GM21390 (cell line): ENCODE measurements around the gene BAHCC1.

Experiments used
- ATAC-seq: cut with Tn5 transposase; IDR thresholded peaks from one replicate; pipeline ENCODE4 v1.9.1; 2021; ENCODE audit not compliant: unreplicated experiment

The BAHCC1 gene

GRCh38 chr17:81440051-81440471 lies 44.8 kb downstream of the BAHCC1 start:
- ATAC-seq, result no peak

DNA sequence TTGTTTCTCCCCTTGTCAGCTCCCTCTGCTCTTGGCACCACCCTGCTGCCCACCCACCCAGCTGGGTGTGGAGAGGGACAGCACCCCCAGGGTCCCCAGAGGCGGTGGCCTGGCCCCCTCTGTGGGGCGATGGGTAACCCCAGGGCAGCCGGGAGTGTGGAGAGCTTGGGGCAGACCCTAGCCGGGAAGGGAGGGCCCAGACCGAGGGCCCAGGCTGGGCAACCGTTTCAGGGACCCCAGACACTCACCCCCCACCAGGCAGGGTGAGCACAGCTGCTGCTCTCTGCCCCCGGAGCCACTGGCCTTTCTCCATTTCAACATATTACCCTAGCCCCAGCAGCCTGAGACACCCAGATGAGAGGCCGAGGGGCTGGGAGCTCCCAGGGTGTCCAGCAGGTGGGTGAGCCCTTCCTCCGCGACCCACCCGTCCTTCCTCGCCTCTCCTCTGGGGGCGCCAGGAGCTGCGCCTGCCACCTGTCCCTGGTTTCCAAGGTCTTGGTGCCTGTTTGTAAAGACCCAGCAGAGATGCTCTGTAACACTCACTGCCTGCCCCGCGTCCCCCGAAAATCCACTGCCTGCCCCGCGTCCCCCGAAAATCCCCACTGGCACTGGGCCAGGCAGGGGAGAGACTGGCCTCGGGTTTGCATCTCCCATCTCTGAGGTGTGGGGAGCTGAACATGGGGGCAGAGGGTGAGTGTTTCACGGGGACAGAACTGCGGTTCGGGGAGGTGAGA lies 45.4 kb downstream of the BAHCC1 start:
- ATAC-seq, result no peak

- no peak for ATAC-seq
Measured at GRCh38 chr17:81442791-81443190, 47.5 kb downstream of the BAHCC1 start.

- ATAC-seq, result no peak
Measured at GRCh38 chr17:81443269-81443668, 48.0 kb downstream of the BAHCC1 start.

DNA sequence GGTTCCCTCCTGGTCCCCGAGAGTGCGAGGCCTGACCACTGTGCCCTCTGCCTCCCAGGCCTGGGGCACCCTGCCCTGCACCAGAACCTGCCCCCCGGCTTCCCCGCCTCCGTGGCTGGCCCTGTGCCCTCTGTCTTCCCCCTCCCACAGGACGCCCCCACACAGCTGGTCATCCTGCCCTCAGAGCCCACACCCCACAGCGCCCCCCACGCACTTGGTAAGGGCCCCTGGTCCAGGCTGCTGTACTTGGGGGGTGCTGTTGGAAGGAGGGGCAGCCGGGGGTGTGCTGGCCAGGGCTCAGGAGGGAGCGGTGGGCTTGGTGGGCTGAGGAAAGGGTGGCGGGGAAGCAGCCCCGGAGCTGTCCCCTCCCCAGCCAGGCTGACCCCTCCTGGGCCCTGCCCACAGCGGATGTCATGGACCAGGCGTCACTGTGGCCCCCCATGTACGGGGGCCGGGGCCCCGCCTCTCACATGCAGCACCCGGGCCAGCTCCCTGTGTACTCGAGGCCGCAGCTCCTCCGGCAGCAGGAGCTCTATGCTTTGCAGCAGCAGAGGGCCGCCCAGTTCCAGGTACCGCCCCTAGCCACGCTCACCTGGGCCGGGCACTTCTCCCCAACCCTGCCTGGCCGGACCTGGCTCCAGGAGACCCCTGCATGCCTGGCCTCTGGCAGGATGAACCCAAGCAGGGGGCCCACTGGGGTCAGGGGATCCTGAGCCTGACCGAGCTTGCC lies 49.5 kb downstream of the BAHCC1 start:
- no peak for ATAC-seq

GRCh38 chr17:81445642-81446503 lies 50.6 kb downstream of the BAHCC1 start:
- ATAC-seq, result no peak

DNA sequence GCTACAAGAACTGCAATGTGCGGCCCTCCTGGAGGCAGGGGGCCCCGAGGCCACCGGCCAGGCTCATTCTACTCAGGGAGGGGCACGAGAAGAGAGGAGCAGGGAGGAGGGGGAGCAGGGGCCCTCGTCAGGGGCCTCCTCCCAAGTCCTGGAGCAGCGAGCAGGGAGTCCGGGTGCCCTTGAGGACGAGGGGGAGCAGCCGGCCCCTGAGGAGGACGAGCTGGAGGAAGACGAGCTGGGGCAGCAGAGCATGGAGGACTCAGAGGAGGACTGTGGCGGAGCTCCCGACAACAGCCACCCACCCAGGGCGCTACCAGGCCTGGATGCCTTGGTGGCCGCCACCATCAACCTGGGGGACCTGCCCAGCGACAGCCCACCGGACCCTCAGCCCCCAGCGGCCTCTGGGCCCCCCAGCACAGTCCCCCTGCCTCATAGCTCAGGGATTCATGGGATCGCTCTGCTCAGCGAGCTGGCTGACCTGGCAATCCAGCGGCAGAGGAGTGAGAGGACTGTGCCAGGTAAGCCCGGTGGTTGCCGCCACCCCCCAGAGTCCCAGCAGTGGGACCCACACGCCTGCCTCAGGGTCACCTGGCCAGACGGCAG lies 52.2 kb downstream of the BAHCC1 start:
- no peak for ATAC-seq

- no peak for ATAC-seq
Measured at GRCh38 chr17:81448442-81448841, 53.2 kb downstream of the BAHCC1 start.

DNA sequence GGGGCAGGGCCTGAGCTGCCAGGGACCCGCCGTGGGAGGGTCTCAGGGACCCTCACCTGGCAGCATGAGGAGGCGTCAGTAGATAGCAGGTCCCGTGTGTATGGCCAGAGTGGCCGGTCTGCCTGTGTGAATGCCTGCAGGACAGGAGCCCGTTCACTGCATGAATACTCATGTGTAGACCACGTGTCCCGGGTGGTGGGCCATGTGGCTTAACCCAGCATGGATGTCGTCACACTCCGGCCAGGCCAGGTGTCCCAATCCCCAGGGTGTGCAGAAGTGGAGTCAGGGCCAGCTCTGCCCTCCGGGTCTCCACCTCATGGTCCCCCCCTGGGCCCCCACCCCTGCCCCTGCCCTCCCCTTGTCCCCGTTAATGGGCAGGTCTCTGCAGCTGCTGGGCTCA lies 53.7 kb downstream of the BAHCC1 start:
- ATAC-seq, result no peak

- no peak for ATAC-seq
Measured at GRCh38 chr17:81449351-81449750, 54.1 kb downstream of the BAHCC1 start.

DNA sequence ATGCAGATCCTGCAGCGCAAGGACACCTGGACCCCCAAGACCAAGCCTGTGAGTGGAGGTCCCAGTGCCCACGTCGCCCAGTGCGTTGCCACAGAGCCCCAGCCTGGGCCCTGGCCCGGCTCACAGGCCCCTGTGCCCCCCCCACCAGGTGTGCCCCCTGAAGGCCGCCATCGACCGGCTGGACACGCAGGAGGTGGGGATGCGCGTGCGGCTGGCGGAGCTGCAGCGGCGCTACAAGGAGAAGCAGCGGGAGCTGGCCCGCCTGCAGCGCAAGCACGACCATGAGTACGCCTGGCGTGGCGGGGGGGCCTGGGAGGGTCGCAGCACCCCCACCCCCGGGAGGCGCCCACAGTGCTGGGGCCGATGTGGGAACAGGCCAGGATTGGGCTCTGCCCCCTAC lies 56.6 kb downstream of the BAHCC1 start:
- no peak for ATAC-seq

DNA sequence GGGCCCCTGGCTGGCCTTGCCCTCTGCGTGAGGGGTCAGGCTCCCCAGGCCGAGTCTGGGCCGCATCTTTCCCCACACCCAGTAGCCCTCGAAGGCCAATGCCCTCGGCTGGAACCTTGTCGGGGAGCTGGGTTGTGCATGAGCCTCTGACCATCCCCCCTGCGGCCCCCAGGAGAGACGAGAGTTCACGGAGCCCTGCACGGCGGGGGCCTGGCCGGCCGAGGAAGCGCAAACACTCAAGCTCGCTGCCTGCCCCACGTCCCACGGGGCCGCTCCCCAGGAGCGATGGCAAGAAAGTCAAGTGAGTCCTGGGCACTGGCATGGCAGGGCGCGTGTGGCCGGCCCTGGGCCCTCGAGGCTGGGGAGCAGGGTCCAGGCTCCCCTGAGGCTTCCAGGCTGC lies 57.3 kb downstream of the BAHCC1 start:
- no peak for ATAC-seq

- ATAC-seq, result no peak
Measured at GRCh38 chr17:81453076-81453475, 57.8 kb downstream of the BAHCC1 start.

- no peak for ATAC-seq
Measured at GRCh38 chr17:81453712-81454111, 58.5 kb downstream of the BAHCC1 start.

- no peak for ATAC-seq
Measured at GRCh38 chr17:81454473-81454872, 59.2 kb downstream of the BAHCC1 start.

GRCh38 chr17:81455387-81455786 lies 60.1 kb downstream of the BAHCC1 start:
- ATAC-seq, result no peak

DNA sequence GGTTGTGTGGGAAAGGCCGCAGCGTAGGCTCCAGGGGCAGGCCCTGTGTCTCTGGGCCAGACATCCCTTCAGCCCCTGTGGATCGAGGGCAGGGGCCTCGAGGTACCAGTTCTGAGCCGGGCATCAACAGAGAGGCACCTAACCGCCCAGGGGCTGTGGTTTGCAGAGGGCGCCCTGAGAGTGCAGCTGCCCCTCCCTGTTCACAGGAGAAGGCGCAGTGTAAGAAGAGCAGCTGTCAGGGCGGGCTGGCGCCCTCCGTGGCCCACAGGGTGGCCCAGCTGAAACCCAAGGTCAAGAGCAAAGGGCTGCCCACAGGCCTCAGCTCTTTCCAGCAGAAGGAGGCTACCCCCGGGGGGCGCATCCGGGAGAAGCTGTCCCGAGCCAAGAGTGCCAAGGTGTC lies 60.8 kb downstream of the BAHCC1 start:
- ATAC-seq, result no peak

DNA sequence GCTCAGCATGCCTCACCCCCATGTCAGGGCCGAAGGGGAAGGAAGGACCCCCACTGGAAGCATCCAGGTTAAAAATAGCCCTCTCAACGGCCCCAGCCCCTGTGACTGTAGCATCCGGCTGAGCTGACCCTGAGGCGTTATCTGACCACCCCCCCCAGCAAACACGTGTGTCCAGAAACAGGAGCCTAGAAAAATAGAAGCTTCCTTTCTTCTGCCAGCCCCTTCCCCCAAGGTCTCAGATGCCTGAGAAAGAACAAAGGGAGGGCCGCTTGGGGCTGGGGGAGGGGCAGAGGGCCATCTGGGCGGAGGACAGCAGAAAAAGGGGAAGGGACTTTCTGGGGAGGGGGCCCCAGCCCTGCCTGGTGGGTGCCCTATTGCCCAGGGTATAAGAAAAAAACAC lies 61.5 kb downstream of the BAHCC1 start:
- ATAC-seq, result no peak

DNA sequence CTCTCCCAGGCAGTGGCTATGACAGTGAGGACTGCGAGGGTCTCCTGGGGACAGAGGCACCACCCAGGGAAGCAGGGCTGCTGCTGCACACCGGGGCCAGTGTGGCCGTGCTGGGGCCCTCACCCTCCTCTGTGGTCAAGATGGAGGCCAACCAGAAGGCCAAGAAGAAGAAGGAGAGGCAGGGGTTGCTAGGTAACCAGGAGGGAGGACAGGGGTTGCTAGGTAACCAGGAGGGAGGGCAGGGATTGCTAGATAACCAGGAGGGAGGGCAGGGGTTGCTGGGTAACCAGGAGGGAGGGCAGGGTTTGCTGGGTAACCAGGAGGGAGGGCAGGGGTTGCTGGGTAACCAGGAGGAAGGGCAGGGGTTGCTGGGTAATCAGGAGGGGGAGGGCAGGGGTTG lies 62.1 kb downstream of the BAHCC1 start:
- no peak for ATAC-seq

- no peak for ATAC-seq
Measured at GRCh38 chr17:81457917-81458555, 62.8 kb downstream of the BAHCC1 start.

DNA sequence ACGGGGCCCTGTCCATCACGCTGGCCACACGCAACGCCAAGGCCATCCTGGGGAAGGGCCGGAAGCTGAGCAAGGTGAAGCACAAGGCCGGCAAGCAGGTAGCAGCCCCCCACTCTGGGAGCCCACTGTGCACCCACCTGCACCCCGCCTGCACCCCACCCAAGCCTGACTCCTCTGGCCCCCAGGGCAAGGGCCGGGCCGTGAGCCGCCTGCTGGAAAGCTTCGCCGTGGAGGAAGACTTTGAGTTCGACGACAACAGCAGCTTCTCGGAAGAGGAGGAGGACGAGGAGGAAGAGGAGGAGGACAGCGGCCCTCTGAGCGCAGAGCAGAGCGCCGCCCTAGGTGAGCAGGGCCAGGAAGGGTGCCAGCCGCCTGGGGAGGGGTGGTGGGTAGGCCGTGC lies 63.4 kb downstream of the BAHCC1 start:
- ATAC-seq, result no peak
